Hippocampal formation (tissue), 2 donors: ENCODE data around the gene WWTR1.

Experiments used
- DNase-seq, 2 donors: peaks; one replicate each; lab custom pipeline; 2025; lab: John Stamatoyannopoulos, UW

Gene WWTR1

GRCh38 chr3:149534082-149534481 lies 123.7 kb downstream of the WWTR1 start:
- no peak for DNase-seq

GRCh38 chr3:149532489-149533180 lies 125.2 kb downstream of the WWTR1 start:
- peak in 1 of 2 donors; percentile 37 for DNase-seq

- no peak for DNase-seq
Observed at GRCh38 chr3:149529099-149529498, 128.7 kb downstream of the WWTR1 start.

- DNase-seq: no peak
Observed at GRCh38 chr3:149528340-149528650, 129.5 kb downstream of the WWTR1 start.

GRCh38 chr3:149527531-149528339 lies 130.1 kb downstream of the WWTR1 start:
- DNase-seq: no peak

GRCh38 chr3:149523512-149524299 lies 134.1 kb downstream of the WWTR1 start:
- no peak for DNase-seq

GRCh38 chr3:149519912-149520311 lies 137.9 kb downstream of the WWTR1 start:
- DNase-seq: no peak

GRCh38 chr3:149516920-149517319 lies 140.9 kb downstream of the WWTR1 start:
- no peak for DNase-seq

- no peak for DNase-seq
Observed at GRCh38 chr3:149515249-149515648, 142.6 kb downstream of the WWTR1 start.

GRCh38 chr3:149514471-149514870 lies 143.4 kb downstream of the WWTR1 start:
- DNase-seq: no peak

- peak; percentile 48 to 64 for DNase-seq
Observed at GRCh38 chr3:149512073-149512782, 145.6 kb downstream of the WWTR1 start.

GRCh38 chr3:149511040-149511626 lies 146.7 kb downstream of the WWTR1 start:
- DNase-seq: no peak

GRCh38 chr3:149510480-149510879 lies 147.3 kb downstream of the WWTR1 start:
- DNase-seq: no peak

GRCh38 chr3:149509526-149509925 lies 148.3 kb downstream of the WWTR1 start:
- DNase-seq: no peak

GRCh38 chr3:149507491-149508324 lies 150.1 kb downstream of the WWTR1 start:
- no peak for DNase-seq

GRCh38 chr3:149506965-149507364 lies 150.9 kb downstream of the WWTR1 start:
- DNase-seq: no peak

GRCh38 chr3:149506540-149506939 lies 151.3 kb downstream of the WWTR1 start:
- no peak for DNase-seq

- no peak for DNase-seq
Observed at GRCh38 chr3:149502438-149502837, 155.4 kb downstream of the WWTR1 start.

GRCh38 chr3:149501524-149501923 lies 156.3 kb downstream of the WWTR1 start:
- no peak for DNase-seq

- no peak for DNase-seq
Observed at GRCh38 chr3:149497966-149498670, 159.7 kb downstream of the WWTR1 start.
